A673 (cell line): ENCODE measurements around the gene PTCRA. TPM values are rescaled to one million over a fixed set of nuclear protein-coding genes. Genes with fewer than 3 reads are reported as not detected.

Experiments
- BruUV-seq: library from RNA; stranded (reverse); fragments of 400-500 nt; replicated peaks from 2 replicates; lab custom pipeline; 2021; lab: Mats Ljungman, UMichigan
- CTCF ChIA-PET: fragments of 300-600 bp; sonication (Branson Sonifier 250); formaldehyde crosslinking; loops from one replicate; lab custom pipeline; 2022; ENCODE audit warnings: antibody characterized with exemption; lab: Charles Lee
- POLR2A ChIA-PET: fragments of 300-600 bp; sonication (Branson Sonifier 250); formaldehyde crosslinking; loops from one replicate; lab custom pipeline; 2022; ENCODE audit warnings: antibody characterized with exemption; ENCODE audit not compliant: low non-redundant PET; lab: Charles Lee
- DNase-seq: peaks from one replicate; pipeline ENCODE4 v3.0.0-alpha.2; 2015; ENCODE audit warnings: low spot score
- H3K27ac ChIP-seq: fragments of 200-600 bp; sonication (generic); 2 replicates; pipeline ENCODE4 v1.5.1; 2016; ENCODE audit warnings: mixed run types, low read depth, mild to moderate bottlenecking, mixed read lengths, antibody characterized with exemption, low read length; ENCODE audit not compliant: poor library complexity, severe bottlenecking
- H3K27me3 ChIP-seq: fragments of 200-600 bp; sonication (generic); replicated peaks from 2 replicates; pipeline ENCODE4 v1.6.1; 2017; ENCODE audit warnings: mixed run types, low read depth, mild to moderate bottlenecking, mixed read lengths, antibody characterized with exemption, low read length; ENCODE audit not compliant: insufficient read depth, poor library complexity
- H3K36me3 ChIP-seq: fragments of 200-600 bp; sonication (generic); 2 replicates; pipeline ENCODE4 v1.6.1; 2016; ENCODE audit warnings: mixed run types, mild to moderate bottlenecking, mixed read lengths, antibody characterized with exemption, low read length; ENCODE audit not compliant: insufficient read depth, poor library complexity, severe bottlenecking
- H3K4me1 ChIP-seq: fragments of 200-600 bp; sonication (generic); 2 replicates; pipeline ENCODE4 v1.6.1; 2017; ENCODE audit warnings: mixed run types, mild to moderate bottlenecking, mixed read lengths, antibody characterized with exemption, low read length; ENCODE audit not compliant: insufficient read depth, poor library complexity, severe bottlenecking
- H3K4me3 ChIP-seq: fragments of 200-600 bp; sonication (generic); 2 replicates; pipeline ENCODE4 v1.5.1; 2016; ENCODE audit warnings: low read depth, mixed run types, mild to moderate bottlenecking, mixed read lengths, low read length; ENCODE audit not compliant: poor library complexity, severe bottlenecking
- H3K9me3 ChIP-seq: fragments of 200-600 bp; sonication (generic); 2 replicates; pipeline ENCODE4 v1.6.1; 2016; ENCODE audit warnings: mixed run types, low read depth, mild to moderate bottlenecking, mixed read lengths, antibody characterized with exemption, low read length; ENCODE audit not compliant: poor library complexity, severe bottlenecking
- EZH2 ChIP-seq: fragments of 200-600 bp; sonication (generic); IDR thresholded peaks from 2 replicates; pipeline ENCODE4 v1.6.1; 2017; ENCODE audit warnings: borderline replicate concordance, low read depth, mild to moderate bottlenecking, mixed read lengths, antibody characterized with exemption, low read length; ENCODE audit not compliant: poor library complexity, severe bottlenecking
- intact Hi-C: fragments of 100-400 bp; cut with micrococcal nuclease; formaldehyde crosslinking; loops from one replicate; pipeline ENCODE4 v1.10.0; 2022; ENCODE audit not compliant: unreplicated experiment
- total RNA-seq: library from RNA; stranded (reverse); gene quantifications from 2 replicates; pipeline ENCODE4 v1.2.3, GENCODE V29; 2021
- TF ChIP-seq, protein P1 (sequence below): fragments of 300-800, 200-600 bp; sonication (generic); conservative IDR thresholded peaks from 2 replicates; pipeline ENCODE4 v1.5.1; 2017; ENCODE audit warnings: low read depth, mild to moderate bottlenecking, antibody characterized with exemption, low read length, moderate library complexity, mixed read lengths

Gene PTCRA
- total RNA-seq, 1 experiment from 2014 or later: not detected

DNA sequence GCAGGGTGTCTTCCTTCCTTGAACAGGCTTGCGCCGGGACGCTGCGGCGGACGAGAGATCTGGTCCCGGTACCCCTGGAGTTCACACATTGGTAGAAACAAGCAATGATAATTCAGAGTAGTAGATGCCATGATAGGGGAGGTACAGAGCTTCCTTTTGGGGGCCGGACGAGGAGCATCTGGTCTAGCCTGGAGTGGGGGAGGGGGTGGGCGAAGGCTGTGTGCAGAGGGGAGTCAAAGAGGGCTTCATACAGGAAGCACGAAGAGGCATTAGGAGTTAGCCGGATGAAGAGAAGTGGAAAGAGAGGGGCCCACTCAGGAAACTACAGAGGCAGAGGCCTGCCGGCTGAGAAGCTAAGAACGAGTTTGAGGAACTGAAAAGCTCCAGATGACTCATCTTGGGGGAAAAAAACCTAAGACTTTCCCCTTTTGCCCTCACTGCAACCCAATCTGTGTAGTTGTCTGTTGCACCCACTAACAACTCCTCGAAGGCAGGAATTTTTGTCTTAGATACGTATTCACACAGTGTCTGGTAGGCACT lies 14.0 kb downstream of the PTCRA start:
- POLR2A ChIA-PET: interaction anchor here (0.6 to 1.2 kb wide), 9 partner anchors 49 to 1150 kb away, joined by 3 to 13 read pairs (median 5); partner anchors contain the start of genes FRS3, KLHDC3, MEA1 and PEX6
- CTCF ChIA-PET: interaction anchor here (0.6 kb wide), 2 partner anchors 80 to 1214 kb away, joined by 4 to 5 read pairs; no protein-coding TSS in a partner anchor
- no peak for TF ChIP-seq EZH2
- TF ChIP-seq, protein P1, sequence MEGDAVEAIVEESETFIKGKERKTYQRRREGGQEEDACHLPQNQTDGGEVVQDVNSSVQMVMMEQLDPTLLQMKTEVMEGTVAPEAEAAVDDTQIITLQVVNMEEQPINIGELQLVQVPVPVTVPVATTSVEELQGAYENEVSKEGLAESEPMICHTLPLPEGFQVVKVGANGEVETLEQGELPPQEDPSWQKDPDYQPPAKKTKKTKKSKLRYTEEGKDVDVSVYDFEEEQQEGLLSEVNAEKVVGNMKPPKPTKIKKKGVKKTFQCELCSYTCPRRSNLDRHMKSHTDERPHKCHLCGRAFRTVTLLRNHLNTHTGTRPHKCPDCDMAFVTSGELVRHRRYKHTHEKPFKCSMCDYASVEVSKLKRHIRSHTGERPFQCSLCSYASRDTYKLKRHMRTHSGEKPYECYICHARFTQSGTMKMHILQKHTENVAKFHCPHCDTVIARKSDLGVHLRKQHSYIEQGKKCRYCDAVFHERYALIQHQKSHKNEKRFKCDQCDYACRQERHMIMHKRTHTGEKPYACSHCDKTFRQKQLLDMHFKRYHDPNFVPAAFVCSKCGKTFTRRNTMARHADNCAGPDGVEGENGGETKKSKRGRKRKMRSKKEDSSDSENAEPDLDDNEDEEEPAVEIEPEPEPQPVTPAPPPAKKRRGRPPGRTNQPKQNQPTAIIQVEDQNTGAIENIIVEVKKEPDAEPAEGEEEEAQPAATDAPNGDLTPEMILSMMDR: no peak
- peak overlapping the region; percentile 91 for H3K27ac ChIP-seq
- no peaks in the 10 kb centered on the region for H3K9me3 ChIP-seq
- peaks cover 8% of the 10 kb centered on the region for H3K36me3 ChIP-seq
- intact Hi-C loops: no loop called here
- no TSS peak for BruUV-seq
- no peaks in the 10 kb centered on the region for H3K27me3 ChIP-seq
- H3K4me1 ChIP-seq: peaks cover 27% of the 10 kb centered on the region
- no peak for DNase-seq
- peak overlapping the region; percentile 61 for H3K4me3 ChIP-seq

DNA sequence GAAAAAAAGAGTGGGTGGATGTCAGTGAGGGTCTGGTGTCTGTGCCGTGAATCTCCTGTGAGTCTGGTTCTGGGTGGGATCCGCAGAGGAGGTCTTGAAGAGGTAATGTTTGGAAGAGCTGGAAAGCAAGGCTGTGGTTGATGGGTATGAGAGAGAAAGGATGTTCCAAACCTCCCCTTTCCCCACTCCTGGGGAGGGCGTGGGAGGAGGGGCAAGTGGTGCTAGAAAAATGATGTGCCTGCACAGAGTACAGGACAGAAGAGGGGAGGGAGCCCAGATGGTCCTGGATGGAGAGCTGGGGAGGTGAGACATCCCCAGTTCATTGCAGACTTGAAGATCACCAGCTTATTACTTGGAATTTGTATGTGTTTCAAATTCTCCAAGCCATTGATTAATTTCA lies 16.6 kb downstream of the PTCRA start:
- Histone ChIP-seq H3K4me1 (peaks cover 27% of the 10 kb centered on the region), H3K36me3 (peaks cover 32% of the 10 kb centered on the region), H3K9me3 (no peaks in the 10 kb centered on the region), H3K27me3 (no peaks in the 10 kb centered on the region), H3K27ac (no peak overlapping the region), H3K4me3 (no peak overlapping the region)
- POLR2A ChIA-PET: no interaction called here
- DNase-seq: no peak
- intact Hi-C loops: no loop called here
- CTCF ChIA-PET: no interaction called here
- TF ChIP-seq, protein P1: no peak
- TF ChIP-seq EZH2: no peak
- BruUV-seq: no TSS peak

DNA sequence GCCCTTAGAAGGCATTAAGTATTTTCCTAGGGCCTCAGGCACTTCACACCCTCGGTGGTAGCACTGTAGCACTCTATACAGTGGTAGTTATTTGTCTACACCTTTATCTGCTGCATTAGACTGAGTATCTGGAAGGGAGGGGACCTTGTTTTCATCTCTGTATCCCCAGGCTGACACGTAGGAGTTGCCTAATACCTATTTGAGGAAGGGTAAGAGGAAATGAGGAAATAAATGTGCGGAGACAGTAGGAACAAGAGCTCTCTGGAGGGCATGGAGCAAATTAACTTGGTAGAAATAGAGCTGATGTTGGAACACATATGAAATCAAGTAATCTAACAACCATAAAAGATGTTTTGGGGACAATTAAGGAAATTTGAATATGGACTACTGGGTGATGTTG lies 17.4 kb downstream of the PTCRA start:
- intact Hi-C loops: no loop called here
- no TSS peak for BruUV-seq
- ChIA-PET CTCF (no interaction called here), POLR2A (no interaction called here)
- TF ChIP-seq, protein P1: no peak
- TF ChIP-seq EZH2: no peak
- Histone ChIP-seq H3K27ac (no peak overlapping the region), H3K9me3 (no peaks in the 10 kb centered on the region), H3K4me3 (no peak overlapping the region), H3K27me3 (no peaks in the 10 kb centered on the region), H3K4me1 (peaks cover 27% of the 10 kb centered on the region), H3K36me3 (peaks cover 35% of the 10 kb centered on the region)
- no peak for DNase-seq
